ENCODE measurements around the gene ARHGAP35. TPM values are rescaled to one million over a fixed set of nuclear protein-coding genes. Genes with fewer than 3 reads are reported as not detected.
"Not testable (repeated sequence)": the region's sequence is repeated elsewhere in the genome, so short reads cannot be mapped to it uniquely, and the experiment has no call there.

The ARHGAP35 gene
- total RNA-seq, 1 experiment from 2014 or later = 52.1 TPM

- no peaks in the 10 kb centered on the region for H3K27me3 Mint-ChIP-seq (ENCODE audit: insufficient read depth, unreplicated experiment)
- peaks cover 4% of the 10 kb centered on the region for H3K9me3 Mint-ChIP-seq (ENCODE audit: unreplicated experiment)
- H3K36me3 Mint-ChIP-seq (ENCODE audit: insufficient read depth, unreplicated experiment) = peaks cover 12% of the 10 kb centered on the region
- no peak overlapping the region for H3K4me3 Mint-ChIP-seq (ENCODE audit: unreplicated experiment)
- no TSS peak for BruUV-seq (replicated peaks)
- DNase-seq (ENCODE audit: unreplicated experiment) = no peak
- intact Hi-C loops (cut with micrococcal nuclease) = no loop called here
- no peak overlapping the region for H3K27ac Mint-ChIP-seq (ENCODE audit: low read depth, unreplicated experiment)
- POLR2A ChIA-PET = interaction anchor here (0.6 to 2.0 kb wide), 4 partner anchors 15 to 44 kb away, joined by 3 to 6 read pairs (median 4); no protein-coding TSS in a partner anchor
- CTCF ChIA-PET = interaction anchor here (0.6 kb wide), 1 partner anchor 174 kb away, joined by 3 read pairs; no protein-coding TSS in a partner anchor
- TF ChIP-seq CTCF (IDR thresholded peaks at IDR 0.05; ENCODE audit: unreplicated experiment) = no peak
- peaks cover 19% of the 10 kb centered on the region for H3K4me1 Mint-ChIP-seq (ENCODE audit: insufficient read depth, unreplicated experiment)
Observed at GRCh38 chr19:46882034-46882433, 21.2 kb downstream of the ARHGAP35 start.

GRCh38 chr19:46882751-46883150, 22.0 kb downstream of the ARHGAP35 start:
- DNase-seq (ENCODE audit: unreplicated experiment); H3K9me3 Mint-ChIP-seq (ENCODE audit: unreplicated experiment); H3K27me3 Mint-ChIP-seq (ENCODE audit: insufficient read depth, unreplicated experiment); intact Hi-C loops (cut with micrococcal nuclease); H3K27ac Mint-ChIP-seq (ENCODE audit: low read depth, unreplicated experiment); BruUV-seq (replicated peaks); H3K4me3 Mint-ChIP-seq (ENCODE audit: unreplicated experiment): not testable (repeated sequence)
- peaks cover 12% of the 10 kb centered on the region for H3K36me3 Mint-ChIP-seq (ENCODE audit: insufficient read depth, unreplicated experiment)
- peaks cover 19% of the 10 kb centered on the region for H3K4me1 Mint-ChIP-seq (ENCODE audit: insufficient read depth, unreplicated experiment)
- ChIA-PET CTCF (interaction anchor here (0.6 to 0.9 kb wide), 2 partner anchors 8 to 14 kb away, joined by 3 to 4 read pairs; no protein-coding TSS in a partner anchor), POLR2A (interaction anchor here (0.7 to 1.1 kb wide), 2 partner anchors 19 to 23 kb away, joined by 3 read pairs; no protein-coding TSS in a partner anchor)

- H3K27ac Mint-ChIP-seq (ENCODE audit: low read depth, unreplicated experiment) = no peak overlapping the region
- ChIA-PET CTCF (interaction anchor here (0.6 kb wide), 2 partner anchors 29 to 53 kb away, joined by 3 to 4 read pairs; no protein-coding TSS in a partner anchor), POLR2A (interaction anchor here (0.6 to 1.4 kb wide), 4 partner anchors 10 to 43 kb away, joined by 3 to 4 read pairs (median 3); partner anchors contain the start of gene AP2S1)
- peaks cover 6% of the 10 kb centered on the region for H3K36me3 Mint-ChIP-seq (ENCODE audit: insufficient read depth, unreplicated experiment)
- intact Hi-C loops (cut with micrococcal nuclease) = no loop called here
- TF ChIP-seq CTCF (IDR thresholded peaks at IDR 0.05; ENCODE audit: unreplicated experiment) = no peak
- BruUV-seq (replicated peaks) = no TSS peak
- peaks cover 26% of the 10 kb centered on the region for H3K4me1 Mint-ChIP-seq (ENCODE audit: insufficient read depth, unreplicated experiment)
- H3K27me3 Mint-ChIP-seq (ENCODE audit: insufficient read depth, unreplicated experiment) = no peaks in the 10 kb centered on the region
- H3K4me3 Mint-ChIP-seq (ENCODE audit: unreplicated experiment) = no peak overlapping the region
- DNase-seq (ENCODE audit: unreplicated experiment) = no peak
- H3K9me3 Mint-ChIP-seq (ENCODE audit: unreplicated experiment) = peaks cover 6% of the 10 kb centered on the region
Observed at GRCh38 chr19:46885411-46885810, 24.6 kb downstream of the ARHGAP35 start.

- intact Hi-C loops (cut with micrococcal nuclease) = no loop called here
- CTCF ChIA-PET = interaction anchor here (1.0 kb wide), 1 partner anchor 25 kb away, joined by 4 read pairs; no protein-coding TSS in a partner anchor
Observed at GRCh38 chr19:46886546-46887239, 25.9 kb downstream of the ARHGAP35 start.

More at GRCh38 chr19:46886546-46887239, 25.9 kb downstream of the ARHGAP35 start:
- no TSS peak for BruUV-seq (replicated peaks)
- POLR2A ChIA-PET = interaction anchor here (1.0 to 1.4 kb wide), 2 partner anchors 11 to 41 kb away, joined by 3 to 4 read pairs; no protein-coding TSS in a partner anchor
- Mint-ChIP-seq H3K4me1 (ENCODE audit: insufficient read depth, unreplicated experiment) (peaks cover 35% of the 10 kb centered on the region), H3K27ac (ENCODE audit: low read depth, unreplicated experiment) (peak overlapping the region; percentile 17), H3K4me3 (ENCODE audit: unreplicated experiment) (no peak overlapping the region), H3K36me3 (ENCODE audit: insufficient read depth, unreplicated experiment) (peaks cover 17% of the 10 kb centered on the region), H3K9me3 (ENCODE audit: unreplicated experiment) (peaks cover 6% of the 10 kb centered on the region), H3K27me3 (ENCODE audit: insufficient read depth, unreplicated experiment) (no peaks in the 10 kb centered on the region)
- TF ChIP-seq CTCF (IDR thresholded peaks at IDR 0.05; ENCODE audit: unreplicated experiment) = no peak
- DNase-seq (ENCODE audit: unreplicated experiment) = peak; percentile 28
